GM13977 (cell line): ENCODE results near the gene CDK10.
"Not testable (repeated sequence)": the region's sequence is repeated elsewhere in the genome, so short reads cannot be mapped to it uniquely, and the experiment has no call there.

Source experiments
- DNase-seq: peaks from one replicate; pipeline ENCODE4 v3.0.0; 2012; ENCODE audit warnings: low spot score
- CTCF ChIP-seq: IDR thresholded peaks from 2 replicates; pipeline ENCODE4 v1.5.1; 2012; ENCODE audit warnings: mild to moderate bottlenecking, control low read depth; ENCODE audit not compliant: insufficient read depth; ENCODE audit errors: extremely low read depth, missing control alignments
- in situ Hi-C: fragments of 300-500 bp; cut with MboI; formaldehyde crosslinking; loops from one replicate; pipeline ENCODE4 v1.12.0; 2022; ENCODE audit warnings: low sequenced_read_pairs, low pct_unique_long_range_greater_than_20kb, mixed read lengths, inconsistent platforms; ENCODE audit not compliant: unreplicated experiment

CDK10 gene

GRCh38 chr16:89667000-89667399, 19.5 kb upstream of the CDK10 start:
- DNase-seq, in situ Hi-C loops: not testable (repeated sequence)

GRCh38 chr16:89667633-89668032, 18.9 kb upstream of the CDK10 start:
- no peak for DNase-seq
- in situ Hi-C loops, result no loop called here
- TF ChIP-seq CTCF, result no peak

More at GRCh38 chr16:89667000-89667399, 19.5 kb upstream of the CDK10 start:
- TF ChIP-seq CTCF, result peak; percentile 44

- no peak for DNase-seq
- TF ChIP-seq CTCF, result no peak
- in situ Hi-C loops, result no loop called here
These were observed 17.7 kb upstream of the CDK10 start for GRCh38 chr16:89668790-89669158.

- in situ Hi-C loops, result no loop called here
- TF ChIP-seq CTCF, result no peak
- no peak for DNase-seq
These were observed 16.7 kb upstream of the CDK10 start for GRCh38 chr16:89669755-89670154.

- DNase-seq, result no peak
- TF ChIP-seq CTCF, result no peak
- in situ Hi-C loops, result no loop called here
These were observed 15.7 kb upstream of the CDK10 start for GRCh38 chr16:89670496-89671431.

GRCh38 chr16:89671565-89671964, 14.9 kb upstream of the CDK10 start:
- in situ Hi-C loops, result not testable (repeated sequence)

GRCh38 chr16:89672177-89672941, 14.1 kb upstream of the CDK10 start:
- TF ChIP-seq CTCF, result no peak
- in situ Hi-C loops, result no loop called here

More at GRCh38 chr16:89671565-89671964, 14.9 kb upstream of the CDK10 start:
- DNase-seq, result not testable (repeated sequence)

More at GRCh38 chr16:89672177-89672941, 14.1 kb upstream of the CDK10 start:
- DNase-seq, result no peak
